Keratinocyte (primary cell): ENCODE measurements around the gene DNAJC13. TPM values are rescaled to one million over a fixed set of nuclear protein-coding genes. Genes with fewer than 3 reads are reported as not detected.

Experiments used
- DNase-seq: peaks from one replicate; pipeline ENCODE4 v3.0.0-alpha.2; 2011; ENCODE audit warnings: low read depth, missing footprints, low spot score
- FAIRE-seq: peaks from 2 replicates; lab custom pipeline; 2011; peaks lifted over from hg19 to GRCh38; lab: Jason Lieb, UNC
- H2AFZ ChIP-seq: 2 replicates; pipeline ENCODE4 v1.6.0; 2012; ENCODE audit warnings: low read length, control low read depth, inconsistent platforms; ENCODE audit not compliant: control insufficient read depth
- H3K27ac ChIP-seq: 2 replicates; pipeline ENCODE4 v1.5.1; 2011; ENCODE audit warnings: low read length; ENCODE audit not compliant: control insufficient read depth, insufficient read depth
- H3K27me3 ChIP-seq: 3 replicates; pipeline ENCODE4 v1.6.0; 2011; ENCODE audit warnings: low read length; ENCODE audit not compliant: control insufficient read depth, insufficient read depth; ENCODE audit errors: extremely low read depth
- H3K36me3 ChIP-seq, 2 experiments: 2 replicates in 1 of 2; 3 replicates in 1 of 2; pipeline ENCODE4 v1.5.1; 2011; ENCODE audit warnings: low read length in 2 of 2, mild to moderate bottlenecking in 1 of 2; ENCODE audit not compliant: control insufficient read depth in 2 of 2, insufficient read depth in 2 of 2; ENCODE audit errors: extremely low read depth in 1 of 2
- H3K4me1 ChIP-seq: 3 replicates; pipeline ENCODE4 v1.5.1; 2011; ENCODE audit warnings: low read length; ENCODE audit not compliant: control insufficient read depth, insufficient read depth; ENCODE audit errors: extremely low read depth
- H3K4me2 ChIP-seq: 3 replicates; pipeline ENCODE4 v1.6.0; 2011; ENCODE audit warnings: low read depth, low read length; ENCODE audit not compliant: control insufficient read depth, insufficient read depth; ENCODE audit errors: extremely low read depth
- H3K4me3 ChIP-seq, 3 experiments: fragments of 200-600 bp in 1 of 3; sonication (generic) in 1 of 3; 2 replicates in 2 of 3; 3 replicates in 1 of 3; pipeline ENCODE4 v1.5.1; 2011 to 2016; ENCODE audit warnings: low read length in 3 of 3, mild to moderate bottlenecking in 3 of 3, control low read depth in 2 of 3, inconsistent platforms in 1 of 3, low read depth in 1 of 3, mixed read lengths in 1 of 3, mixed run types in 1 of 3, moderate library complexity in 1 of 3; ENCODE audit not compliant: control insufficient read depth in 2 of 3, insufficient read depth in 2 of 3; ENCODE audit errors: extremely low read depth in 1 of 3
- H3K79me2 ChIP-seq: 2 replicates; pipeline ENCODE4 v1.6.0; 2012; ENCODE audit warnings: low read length; ENCODE audit not compliant: control insufficient read depth, insufficient read depth
- H3K9ac ChIP-seq: 3 replicates; pipeline ENCODE4 v1.6.0; 2011; ENCODE audit warnings: low read length; ENCODE audit not compliant: control insufficient read depth, insufficient read depth; ENCODE audit errors: extremely low read depth
- H3K9me1 ChIP-seq: 3 replicates; pipeline ENCODE4 v1.6.0; 2011; ENCODE audit warnings: low read length; ENCODE audit not compliant: control insufficient read depth, insufficient read depth; ENCODE audit errors: extremely low read depth
- H3K9me3 ChIP-seq: 2 replicates; pipeline ENCODE4 v1.5.1; 2012; ENCODE audit warnings: low read depth, low read length; ENCODE audit not compliant: control insufficient read depth
- H4K20me1 ChIP-seq: 3 replicates; pipeline ENCODE4 v1.6.0; 2011; ENCODE audit warnings: low read length; ENCODE audit not compliant: control insufficient read depth, insufficient read depth; ENCODE audit errors: extremely low read depth
- CTCF ChIP-seq, 3 experiments: IDR thresholded peaks in 1 of 3; conservative IDR thresholded peaks in 1 of 3; optimal IDR thresholded peaks in 1 of 3; 2 replicates in 2 of 3; 3 replicates in 1 of 3; pipeline versions ENCODE3 to v1.5.1; 2011; ENCODE audit warnings: low read length in 3 of 3, mild to moderate bottlenecking in 3 of 3, moderate library complexity in 2 of 3, control low read depth in 1 of 3, inconsistent platforms in 1 of 3; ENCODE audit not compliant: insufficient read depth in 2 of 3; ENCODE audit errors: extremely low read depth in 1 of 3
- EZH2 ChIP-seq: IDR thresholded peaks from one replicate; pipeline ENCODE4 v1.6.1; 2012; ENCODE audit warnings: inconsistent platforms, mild to moderate bottlenecking, low read length, moderate library complexity
- dilution Hi-C: fragments of 300-500 bp; cut with MboI; formaldehyde crosslinking; loops from one replicate; pipeline ENCODE4 v1.7.0; 2020; ENCODE audit warnings: low sequenced_read_pairs; ENCODE audit not compliant: extremely low pct_ligation_motif_present
- polyA plus RNA-seq, 5 experiments: library from polyadenylated mRNA; depleted of rRNA in 3 of 5; stranded (reverse) in 3 of 5; stranded (forward) in 1 of 5; unstranded in 1 of 5; fragments of >200 nt; gene quantifications; 1 replicate in 1 of 5; 2 replicates in 3 of 5; 3 replicates in 1 of 5; pipeline versions ENCODE4 v1.2.1 to v1.2.3, GENCODE V29; 2011 to 2012; ENCODE audit warnings: missing spikeins in 2 of 5, low read depth in 1 of 5, low replicate concordance in 1 of 5

DNAJC13 gene
- polyA plus RNA-seq, 1 donor (not counting 4 experiments of a cell fraction or from before 2014, with no cell fraction given), result 24.3 TPM

GRCh38 chr3:132416161-132416560 is 1.1 kb upstream of the DNAJC13 start:
- Histone ChIP-seq H3K27me3 (no peaks in the 10 kb centered on the region), H3K4me3 (no peak overlapping the region), H3K27ac (no peak overlapping the region), H2AFZ (no peak overlapping the region), H3K4me1 (peaks cover 8% of the 10 kb centered on the region), H3K79me2 (peaks cover 34% of the 10 kb centered on the region), H3K9ac (no peak overlapping the region), H3K9me1 (no peaks in the 10 kb centered on the region), H4K20me1 (no peaks in the 10 kb centered on the region), H3K9me3 (no peaks in the 10 kb centered on the region), H3K4me2 (no peak overlapping the region), H3K36me3 (peaks cover 0 to 4% of the 10 kb centered on the region in 2 experiments)
- no peak for FAIRE-seq
- dilution Hi-C loops, result no loop called here
- no peak for DNase-seq
- no peak for TF ChIP-seq CTCF (optimal IDR thresholded peaks at IDR 0.05 in 1 of 3, IDR thresholded peaks at IDR 0.05 in 1 of 3, conservative IDR thresholded peaks at IDR 0.05 in 1 of 3; ENCODE audit: extremely low read depth in 1 of 3, insufficient read depth in 2 of 3, low read length in 3 of 3)
- no peak for TF ChIP-seq EZH2

GRCh38 chr3:132417695-132418411 is 551 bp downstream of the DNAJC13 start:
- Histone ChIP-seq H3K4me2 (peak overlapping the region; percentile 82), H3K9me3 (no peaks in the 10 kb centered on the region), H4K20me1 (no peaks in the 10 kb centered on the region), H2AFZ (peak overlapping the region; percentile 93), H3K27ac (peak overlapping the region; percentile 94), H3K9me1 (no peaks in the 10 kb centered on the region), H3K79me2 (peaks cover 51% of the 10 kb centered on the region), H3K27me3 (no peaks in the 10 kb centered on the region), H3K9ac (peak overlapping the region; percentile 98), H3K36me3 (peaks cover 0 to 4% of the 10 kb centered on the region in 2 experiments), H3K4me3 (peak overlapping the region; percentile 93 to 100 (median 99)), H3K4me1 (peaks cover 8% of the 10 kb centered on the region)
- no peak for DNase-seq
- no peak for TF ChIP-seq EZH2
- TF ChIP-seq CTCF (optimal IDR thresholded peaks at IDR 0.05 in 1 of 3, IDR thresholded peaks at IDR 0.05 in 1 of 3, conservative IDR thresholded peaks at IDR 0.05 in 1 of 3; ENCODE audit: extremely low read depth in 1 of 3, insufficient read depth in 2 of 3, low read length in 3 of 3), result no peak
- dilution Hi-C loops, result no loop called here
- FAIRE-seq, result no peak
